PC-9 (cell line): ENCODE data around the gene TAF6. TPM values are rescaled to one million over a fixed set of nuclear protein-coding genes. Genes with fewer than 3 reads are reported as not detected.

ENCODE experiments used
- BruUV-seq: library from RNA; stranded (reverse); fragments of 400-500 nt; replicated peaks from 2 replicates; lab custom pipeline; 2021; lab: Mats Ljungman, UMichigan
- CTCF ChIA-PET: fragments of 300-600 bp; sonication (Branson Sonifier 250); formaldehyde crosslinking; loops from one replicate; lab custom pipeline; 2022; ENCODE audit warnings: antibody characterized with exemption; lab: Charles Lee
- POLR2A ChIA-PET: fragments of 300-600 bp; sonication (Branson Sonifier 250); formaldehyde crosslinking; loops from one replicate; lab custom pipeline; 2022; ENCODE audit warnings: antibody characterized with exemption; ENCODE audit not compliant: unreplicated experiment; lab: Charles Lee
- DNase-seq, 2 experiments: peaks; one replicate each; pipeline versions ENCODE4 v3.0.0 to v3.0.0-alpha.2; 2015 to 2022; ENCODE audit warnings: mixed read lengths in 1 of 2
- H2AFZ ChIP-seq: fragments of 200-600 bp; sonication (generic); 2 replicates; pipeline ENCODE4 v1.8.1; 2017; ENCODE audit warnings: antibody characterized with exemption
- H3F3A ChIP-seq: fragments of 200-600 bp; sonication (generic); 2 replicates; pipeline ENCODE4 v1.8.1; 2017; ENCODE audit warnings: antibody characterized with exemption, mild to moderate bottlenecking, low read depth; ENCODE audit not compliant: insufficient read depth
- H3K27ac ChIP-seq: fragments of 200-600 bp; sonication (generic); 2 replicates; pipeline ENCODE4 v1.6.1; 2016; ENCODE audit warnings: mixed run types
- H3K27me3 ChIP-seq: fragments of 200-600 bp; sonication (generic); 2 replicates; pipeline ENCODE4 v1.6.1; 2016; ENCODE audit warnings: low read depth, mixed run types; ENCODE audit not compliant: insufficient read depth
- H3K36me3 ChIP-seq: fragments of 200-600 bp; sonication (generic); 2 replicates; pipeline ENCODE4 v1.6.1; 2016; ENCODE audit warnings: low read depth, mixed run types
- H3K4me1 ChIP-seq: fragments of 200-600 bp; sonication (generic); replicated peaks from 2 replicates; pipeline ENCODE4 v1.6.1; 2016; ENCODE audit warnings: mixed run types; ENCODE audit not compliant: insufficient read depth
- H3K4me2 ChIP-seq: fragments of 200-600 bp; sonication (generic); 2 replicates; pipeline ENCODE4 v1.6.1; 2017; ENCODE audit warnings: mixed run types
- H3K4me3 ChIP-seq: fragments of 200-600 bp; sonication (generic); 2 replicates; pipeline ENCODE4 v1.6.1; 2016; ENCODE audit warnings: mixed run types
- H3K79me2 ChIP-seq: fragments of 200-600 bp; sonication (generic); 2 replicates; pipeline ENCODE4 v1.6.1; 2017; ENCODE audit warnings: low read depth, mixed run types
- H3K9me2 ChIP-seq: fragments of 200-600 bp; sonication (generic); 2 replicates; pipeline ENCODE4 v1.8.1; 2017; ENCODE audit warnings: mild to moderate bottlenecking; ENCODE audit not compliant: insufficient read depth
- H3K9me3 ChIP-seq: fragments of 200-600 bp; sonication (generic); 2 replicates; pipeline ENCODE4 v1.8.1; 2016; ENCODE audit warnings: low read depth; ENCODE audit not compliant: insufficient read depth
- H4K20me1 ChIP-seq: fragments of 200-600 bp; sonication (generic); 2 replicates; pipeline ENCODE4 v1.8.1; 2017; ENCODE audit not compliant: insufficient read depth
- EZH2 ChIP-seq: fragments of 200-600 bp; sonication (generic); IDR thresholded peaks from 2 replicates; pipeline ENCODE4 v1.8.0; 2017; ENCODE audit warnings: antibody characterized with exemption, low read depth
- intact Hi-C: fragments of 100-400 bp; cut with micrococcal nuclease; formaldehyde crosslinking; loops from one replicate; pipeline ENCODE4 v1.10.0; 2022; ENCODE audit not compliant: unreplicated experiment
- total RNA-seq: library from RNA; stranded (reverse); gene quantifications from 2 replicates; pipeline ENCODE4 v1.2.3, GENCODE V29; 2021
- TF ChIP-seq, protein P1 (sequence below): fragments of 200-600 bp; sonication (generic); conservative IDR thresholded peaks from 2 replicates; pipeline ENCODE4 v1.6.1; 2017; ENCODE audit warnings: mixed run types, antibody characterized with exemption, mild to moderate bottlenecking, moderate library complexity

TAF6 gene
- total RNA-seq, 1 experiment from 2014 or later = 91.4 TPM

DNA sequence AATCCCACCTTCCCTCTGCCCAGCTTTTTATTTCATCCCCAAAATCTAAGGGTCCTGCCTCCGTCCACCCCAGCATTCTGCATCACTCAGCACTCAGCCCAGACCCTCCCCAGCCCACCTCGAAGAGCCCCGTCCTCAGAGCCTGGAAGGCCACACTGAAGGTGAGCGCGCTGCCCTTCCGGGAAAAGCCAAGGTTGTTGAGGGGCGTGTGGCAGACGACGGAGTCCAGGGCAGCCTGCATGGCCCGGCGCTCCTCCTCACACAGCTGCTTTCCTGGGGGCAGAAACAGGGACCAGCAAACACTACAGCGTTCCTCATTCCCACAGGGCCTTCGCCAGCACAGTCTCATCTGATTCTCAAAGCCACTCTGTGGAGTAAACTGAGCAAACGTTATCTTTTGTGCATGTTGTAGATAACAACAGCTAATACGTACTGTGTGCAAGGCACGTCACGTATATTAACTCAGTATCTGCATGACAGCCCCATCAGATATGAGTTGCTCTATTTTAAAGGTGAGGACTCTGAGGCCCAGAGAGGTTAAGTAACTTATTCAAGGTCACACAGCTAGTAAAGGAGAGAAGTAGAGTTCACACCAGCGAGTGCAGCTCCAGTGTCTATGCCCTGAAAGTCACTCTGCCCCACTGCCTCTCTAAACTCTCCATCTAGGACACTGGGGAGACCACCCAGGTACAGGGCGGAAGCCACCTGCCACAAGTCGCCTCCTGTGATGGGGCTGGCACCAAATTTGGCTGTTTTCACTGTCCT, 36.6 kb upstream of the TAF6 start:
- peaks cover 73% of the 10 kb centered on the region for H3F3A ChIP-seq
- H3K4me3 ChIP-seq = no peak overlapping the region
- intact Hi-C loops = no loop called here
- DNase-seq = no peak
- H3K9me2 ChIP-seq = no peaks in the 10 kb centered on the region
- no peaks in the 10 kb centered on the region for H3K27me3 ChIP-seq
- no peaks in the 10 kb centered on the region for H3K9me3 ChIP-seq
- no peak overlapping the region for H3K27ac ChIP-seq
- ChIA-PET POLR2A (no interaction called here), CTCF (no interaction called here)
- H2AFZ ChIP-seq = no peak overlapping the region
- H4K20me1 ChIP-seq = peaks cover 24% of the 10 kb centered on the region
- peaks cover 35% of the 10 kb centered on the region for H3K4me1 ChIP-seq
- TF ChIP-seq, protein P1, sequence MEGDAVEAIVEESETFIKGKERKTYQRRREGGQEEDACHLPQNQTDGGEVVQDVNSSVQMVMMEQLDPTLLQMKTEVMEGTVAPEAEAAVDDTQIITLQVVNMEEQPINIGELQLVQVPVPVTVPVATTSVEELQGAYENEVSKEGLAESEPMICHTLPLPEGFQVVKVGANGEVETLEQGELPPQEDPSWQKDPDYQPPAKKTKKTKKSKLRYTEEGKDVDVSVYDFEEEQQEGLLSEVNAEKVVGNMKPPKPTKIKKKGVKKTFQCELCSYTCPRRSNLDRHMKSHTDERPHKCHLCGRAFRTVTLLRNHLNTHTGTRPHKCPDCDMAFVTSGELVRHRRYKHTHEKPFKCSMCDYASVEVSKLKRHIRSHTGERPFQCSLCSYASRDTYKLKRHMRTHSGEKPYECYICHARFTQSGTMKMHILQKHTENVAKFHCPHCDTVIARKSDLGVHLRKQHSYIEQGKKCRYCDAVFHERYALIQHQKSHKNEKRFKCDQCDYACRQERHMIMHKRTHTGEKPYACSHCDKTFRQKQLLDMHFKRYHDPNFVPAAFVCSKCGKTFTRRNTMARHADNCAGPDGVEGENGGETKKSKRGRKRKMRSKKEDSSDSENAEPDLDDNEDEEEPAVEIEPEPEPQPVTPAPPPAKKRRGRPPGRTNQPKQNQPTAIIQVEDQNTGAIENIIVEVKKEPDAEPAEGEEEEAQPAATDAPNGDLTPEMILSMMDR = no peak
- TF ChIP-seq EZH2 = no peak
- no peak overlapping the region for H3K4me2 ChIP-seq
- no TSS peak for BruUV-seq
- H3K36me3 ChIP-seq = peaks cover 4% of the 10 kb centered on the region; the same call in 1 of the 2 replicates
- H3K79me2 ChIP-seq = peaks cover 26% of the 10 kb centered on the region

DNA sequence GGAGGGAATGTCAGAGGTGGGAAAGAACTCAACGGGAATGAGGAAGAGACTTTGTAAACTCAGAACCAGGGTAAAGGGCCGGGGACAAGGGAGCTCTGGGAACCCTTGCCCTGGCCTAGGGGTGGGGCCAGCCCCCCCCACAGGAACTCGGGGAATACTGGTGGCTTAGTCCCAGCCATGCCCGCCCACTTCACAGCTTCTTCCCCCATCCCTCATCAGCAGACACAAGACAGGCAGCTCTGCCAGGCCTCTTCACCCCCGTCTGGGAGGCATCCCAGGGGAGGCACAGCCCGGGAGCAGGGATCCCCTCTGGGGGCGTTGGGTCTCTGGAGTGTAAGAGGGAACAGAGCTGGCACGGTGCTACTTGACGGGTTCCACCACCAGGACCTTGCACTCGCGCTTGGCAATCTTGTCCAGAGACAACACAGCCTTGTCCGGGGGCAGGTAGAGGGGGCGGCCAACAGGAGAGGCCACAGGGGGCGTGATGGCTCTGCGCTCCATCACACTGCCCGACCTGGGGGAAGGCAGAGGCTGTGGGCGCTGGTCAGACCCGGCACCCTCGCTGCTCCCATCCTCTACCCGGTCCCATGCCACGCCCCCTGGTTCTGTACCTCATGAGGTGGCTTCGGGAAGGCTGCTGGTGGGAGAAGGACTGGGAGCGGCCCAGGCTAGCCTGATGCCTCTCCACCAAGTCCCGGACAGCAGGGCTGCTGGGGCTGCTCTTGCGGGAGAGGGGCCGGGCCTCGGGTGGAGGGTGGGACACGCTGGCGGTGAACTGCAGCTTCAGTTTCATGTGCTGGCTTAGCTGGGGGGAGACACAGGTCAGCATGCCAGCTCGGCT, 35.7 kb upstream of the TAF6 start:
- DNase-seq = no peak
- Histone ChIP-seq H4K20me1 (peaks cover 24% of the 10 kb centered on the region), H3K27me3 (no peaks in the 10 kb centered on the region), H3K9me3 (no peaks in the 10 kb centered on the region), H3K9me2 (no peaks in the 10 kb centered on the region), H3K27ac (peak overlapping the region; percentile 50), H3K4me1 (peaks cover 40% of the 10 kb centered on the region), H3K36me3 (peaks cover 4% of the 10 kb centered on the region; the same call in 1 of the 2 replicates), H3K79me2 (peaks cover 35% of the 10 kb centered on the region), H3F3A (peaks cover 73% of the 10 kb centered on the region), H3K4me2 (peak overlapping the region; percentile 11), H3K4me3 (no peak overlapping the region), H2AFZ (no peak overlapping the region)
- TF ChIP-seq, protein P1 = no peak
- TF ChIP-seq EZH2 = no peak
- no TSS peak for BruUV-seq
- intact Hi-C loops = no loop called here
- POLR2A ChIA-PET = no interaction called here
- CTCF ChIA-PET = no interaction called here

DNA sequence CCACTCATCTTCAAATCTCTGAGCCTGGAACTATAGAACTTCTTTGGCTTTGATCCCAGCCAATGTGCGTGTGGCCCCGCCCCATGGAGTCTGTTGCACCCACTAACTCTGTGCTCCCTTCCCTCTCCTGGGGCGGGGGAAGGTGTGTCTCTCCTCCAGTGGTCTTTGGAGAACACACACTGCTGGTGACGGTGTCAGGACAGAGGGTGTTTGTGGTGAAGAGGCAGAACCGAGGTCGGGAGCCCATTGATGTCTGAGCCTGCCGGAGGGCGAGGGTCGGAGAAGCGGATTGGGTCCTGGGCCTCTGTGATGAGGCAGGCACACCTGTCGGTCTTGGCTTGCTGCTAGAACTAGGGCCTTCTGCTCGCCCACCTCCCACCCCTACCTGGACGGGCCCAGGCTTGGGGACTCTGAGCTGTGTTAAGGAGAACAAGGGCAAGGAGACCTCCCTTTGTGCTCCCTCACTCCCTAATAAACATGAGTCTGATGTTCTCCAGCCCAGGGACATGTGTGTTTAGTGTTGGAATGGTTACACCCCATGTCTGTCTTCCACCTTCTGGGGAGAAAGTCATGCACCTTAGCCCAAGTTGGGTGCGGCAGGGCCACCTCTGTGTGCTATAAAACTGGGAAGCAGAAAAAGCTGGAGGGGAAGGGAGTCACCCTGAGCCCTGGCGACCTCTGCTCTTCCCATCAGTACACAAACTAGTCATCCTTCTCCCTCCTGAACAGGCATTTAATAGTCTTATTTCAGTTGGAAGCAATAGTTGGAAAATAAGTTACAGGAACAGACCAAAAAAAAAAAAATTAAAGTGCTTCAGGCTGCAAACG, 34.8 kb upstream of the TAF6 start:
- TF ChIP-seq, protein P1 = no peak
- no peak for TF ChIP-seq EZH2
- POLR2A ChIA-PET = no interaction called here
- H3K4me2 ChIP-seq = peak overlapping the region; percentile 11
- H3K9me3 ChIP-seq = no peaks in the 10 kb centered on the region
- peaks cover 69% of the 10 kb centered on the region for H3F3A ChIP-seq
- no peaks in the 10 kb centered on the region for H3K9me2 ChIP-seq
- CTCF ChIA-PET = no interaction called here
- DNase-seq = no peak
- H3K27ac ChIP-seq = peak overlapping the region; percentile 50
- peaks cover 44% of the 10 kb centered on the region for H3K79me2 ChIP-seq
- peaks cover 24% of the 10 kb centered on the region for H4K20me1 ChIP-seq
- BruUV-seq = no TSS peak
- intact Hi-C loops = no loop called here
- H3K36me3 ChIP-seq = peaks cover 4% of the 10 kb centered on the region; the same call in 1 of the 2 replicates
- H3K4me1 ChIP-seq = peaks cover 44% of the 10 kb centered on the region
- no peaks in the 10 kb centered on the region for H3K27me3 ChIP-seq
- H3K4me3 ChIP-seq = no peak overlapping the region
- no peak overlapping the region for H2AFZ ChIP-seq
